ENCODE data around the gene MACROD1. TPM values are rescaled to one million over a fixed set of nuclear protein-coding genes. Genes with fewer than 3 reads are reported as not detected.

MACROD1 gene
- total and polyA plus RNA-seq, 9 of the 15 experiments (the other 6 are each of a cell fraction or from before 2014, with no cell fraction given): 1.1 to 60.0 (median 26.4) TPM

DNA sequence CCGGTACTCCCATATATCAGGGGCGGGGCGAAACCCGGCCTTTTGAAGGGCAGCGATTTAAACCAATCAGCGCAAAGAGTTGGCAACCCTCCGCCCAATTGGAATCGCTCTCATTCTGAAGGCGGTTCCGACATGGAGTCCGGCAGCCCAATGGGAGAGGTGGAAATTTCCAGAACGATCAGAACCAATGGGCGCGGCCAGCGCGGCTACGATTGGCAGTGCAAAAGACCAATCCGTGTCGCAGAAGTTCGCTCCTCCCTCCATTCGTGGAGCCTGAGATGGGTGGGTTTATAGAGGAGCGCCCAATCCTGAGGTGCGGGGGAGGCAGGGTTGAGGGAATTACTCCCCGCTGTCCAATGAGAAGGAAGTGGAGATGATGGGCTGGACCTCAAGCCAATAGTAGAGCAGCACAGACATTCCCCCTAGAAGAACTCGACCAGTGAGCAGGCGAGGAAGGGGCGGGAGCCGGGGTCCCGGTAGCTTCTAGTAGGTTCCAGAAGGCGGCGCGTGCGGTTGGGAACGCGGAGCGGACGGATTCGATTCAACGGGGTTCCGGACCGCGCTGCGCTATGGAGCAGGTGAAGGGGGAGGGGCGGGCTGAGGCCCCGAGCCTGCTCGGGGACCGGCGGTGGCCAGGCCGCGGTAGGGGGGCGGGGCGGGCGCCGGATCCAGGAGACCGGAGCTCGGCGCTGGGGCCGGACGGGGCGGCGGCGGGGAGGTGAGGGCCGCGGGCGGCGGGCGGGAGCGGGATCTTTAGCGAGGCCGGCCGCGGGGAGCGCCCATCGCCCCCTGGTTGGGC is 20.0 kb upstream of the MACROD1 start, which contains the start of gene STIP1 (continued):
- TF ChIP-seq, protein P1, sequence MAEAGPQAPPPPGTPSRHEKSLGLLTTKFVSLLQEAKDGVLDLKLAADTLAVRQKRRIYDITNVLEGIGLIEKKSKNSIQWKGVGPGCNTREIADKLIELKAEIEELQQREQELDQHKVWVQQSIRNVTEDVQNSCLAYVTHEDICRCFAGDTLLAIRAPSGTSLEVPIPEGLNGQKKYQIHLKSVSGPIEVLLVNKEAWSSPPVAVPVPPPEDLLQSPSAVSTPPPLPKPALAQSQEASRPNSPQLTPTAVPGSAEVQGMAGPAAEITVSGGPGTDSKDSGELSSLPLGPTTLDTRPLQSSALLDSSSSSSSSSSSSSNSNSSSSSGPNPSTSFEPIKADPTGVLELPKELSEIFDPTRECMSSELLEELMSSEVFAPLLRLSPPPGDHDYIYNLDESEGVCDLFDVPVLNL (CRISPR knock-in tag; IDR thresholded peaks at IDR 0.05; ENCODE audit: low read depth): no peak
- TF ChIP-seq SPI1 (IDR thresholded peaks at IDR 0.05; ENCODE audit: borderline replicate concordance, low read depth, low read length): no peak
- no peak for TF ChIP-seq ZNF778 (CRISPR knock-in tag; IDR thresholded peaks at IDR 0.05)
- no peak for TF ChIP-seq SMAD4 (CRISPR knock-in tag; conservative IDR thresholded peaks at IDR 0.05)
- TF ChIP-seq IRF1 (CRISPR knock-in tag; IDR thresholded peaks at IDR 0.05; ENCODE audit: borderline replicate concordance): no peak
- peak; percentile 70 for TF ChIP-seq HNRNPLL (IDR thresholded peaks at IDR 0.05; ENCODE audit: low read depth, low read length, poor library complexity, severe bottlenecking)
- TF ChIP-seq, protein P2, sequence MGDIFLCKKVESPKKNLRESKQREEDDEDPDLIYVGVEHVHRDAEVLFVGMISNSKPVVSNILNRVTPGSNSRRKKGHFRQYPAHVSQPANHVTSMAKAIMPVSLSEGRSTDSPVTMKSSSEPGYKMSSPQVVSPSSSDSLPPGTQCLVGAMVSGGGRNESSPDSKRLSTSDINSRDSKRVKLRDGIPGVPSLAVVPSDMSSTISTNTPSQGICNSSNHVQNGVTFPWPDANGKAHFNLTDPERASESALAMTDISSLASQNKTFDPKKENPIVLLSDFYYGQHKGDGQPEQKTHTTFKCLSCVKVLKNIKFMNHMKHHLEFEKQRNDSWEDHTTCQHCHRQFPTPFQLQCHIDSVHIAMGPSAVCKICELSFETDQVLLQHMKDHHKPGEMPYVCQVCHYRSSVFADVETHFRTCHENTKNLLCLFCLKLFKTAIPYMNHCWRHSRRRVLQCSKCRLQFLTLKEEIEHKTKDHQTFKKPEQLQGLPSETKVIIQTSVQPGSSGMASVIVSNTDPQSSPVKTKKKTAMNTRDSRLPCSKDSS (IDR thresholded peaks at IDR 0.05; ENCODE audit: low read depth, partially characterized antibody): no peak
- TF ChIP-seq, protein P3, sequence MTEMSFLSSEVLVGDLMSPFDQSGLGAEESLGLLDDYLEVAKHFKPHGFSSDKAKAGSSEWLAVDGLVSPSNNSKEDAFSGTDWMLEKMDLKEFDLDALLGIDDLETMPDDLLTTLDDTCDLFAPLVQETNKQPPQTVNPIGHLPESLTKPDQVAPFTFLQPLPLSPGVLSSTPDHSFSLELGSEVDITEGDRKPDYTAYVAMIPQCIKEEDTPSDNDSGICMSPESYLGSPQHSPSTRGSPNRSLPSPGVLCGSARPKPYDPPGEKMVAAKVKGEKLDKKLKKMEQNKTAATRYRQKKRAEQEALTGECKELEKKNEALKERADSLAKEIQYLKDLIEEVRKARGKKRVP (CRISPR knock-in tag; IDR thresholded peaks at IDR 0.05): no peak
- no peak for TF ChIP-seq ZHX1 (conservative IDR thresholded peaks at IDR 0.05; ENCODE audit: low read length)
- peak; percentile 68 for TF ChIP-seq GABPA (tag; conservative IDR thresholded peaks at IDR 0.05; ENCODE audit: low read depth)
- peak; percentile 41; the same call in 1 of the 2 replicates for TF ChIP-seq GABPB1 (CRISPR knock-in tag; IDR thresholded peaks at IDR 0.05)
- TF ChIP-seq, protein P4, sequence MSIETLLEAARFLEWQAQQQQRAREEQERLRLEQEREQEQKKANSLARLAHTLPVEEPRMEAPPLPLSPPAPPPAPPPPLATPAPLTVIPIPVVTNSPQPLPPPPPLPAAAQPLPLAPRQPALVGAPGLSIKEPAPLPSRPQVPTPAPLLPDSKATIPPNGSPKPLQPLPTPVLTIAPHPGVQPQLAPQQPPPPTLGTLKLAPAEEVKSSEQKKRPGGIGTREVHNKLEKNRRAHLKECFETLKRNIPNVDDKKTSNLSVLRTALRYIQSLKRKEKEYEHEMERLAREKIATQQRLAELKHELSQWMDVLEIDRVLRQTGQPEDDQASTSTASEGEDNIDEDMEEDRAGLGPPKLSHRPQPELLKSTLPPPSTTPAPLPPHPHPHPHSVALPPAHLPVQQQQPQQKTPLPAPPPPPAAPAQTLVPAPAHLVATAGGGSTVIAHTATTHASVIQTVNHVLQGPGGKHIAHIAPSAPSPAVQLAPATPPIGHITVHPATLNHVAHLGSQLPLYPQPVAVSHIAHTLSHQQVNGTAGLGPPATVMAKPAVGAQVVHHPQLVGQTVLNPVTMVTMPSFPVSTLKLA (conservative IDR thresholded peaks at IDR 0.05): peak in 1 of 2 experiments; percentile 42
